Cardiac septum (tissue), 1 donor: ENCODE measurements around the gene CD74. TPM values are rescaled to one million over a fixed set of nuclear protein-coding genes. Genes with fewer than 3 reads are reported as not detected.

Experiments used
- DNase-seq: peaks from one replicate; pipeline ENCODE4 v3.0.0-alpha.2; 2020; ENCODE audit warnings: low spot score
- intact Hi-C: fragments of 100-400 bp; cut with DNase I; formaldehyde crosslinking; loops from one replicate; pipeline ENCODE4 v1.14.0; 2022
- total RNA-seq: library from RNA; stranded (reverse); fragmentation: NEBNext Ultra II Directional; extraction: Animal tissue kit (Norgen Biotek cat#: 25700); gene quantifications from one replicate; pipeline ENCODE4 v1.2.1, GENCODE V29; 2021
- donor health status: DM: no; HTN: no; CAD: no.

Gene CD74
- total RNA-seq, 1 donor from 2014 or later: 239 TPM

DNA sequence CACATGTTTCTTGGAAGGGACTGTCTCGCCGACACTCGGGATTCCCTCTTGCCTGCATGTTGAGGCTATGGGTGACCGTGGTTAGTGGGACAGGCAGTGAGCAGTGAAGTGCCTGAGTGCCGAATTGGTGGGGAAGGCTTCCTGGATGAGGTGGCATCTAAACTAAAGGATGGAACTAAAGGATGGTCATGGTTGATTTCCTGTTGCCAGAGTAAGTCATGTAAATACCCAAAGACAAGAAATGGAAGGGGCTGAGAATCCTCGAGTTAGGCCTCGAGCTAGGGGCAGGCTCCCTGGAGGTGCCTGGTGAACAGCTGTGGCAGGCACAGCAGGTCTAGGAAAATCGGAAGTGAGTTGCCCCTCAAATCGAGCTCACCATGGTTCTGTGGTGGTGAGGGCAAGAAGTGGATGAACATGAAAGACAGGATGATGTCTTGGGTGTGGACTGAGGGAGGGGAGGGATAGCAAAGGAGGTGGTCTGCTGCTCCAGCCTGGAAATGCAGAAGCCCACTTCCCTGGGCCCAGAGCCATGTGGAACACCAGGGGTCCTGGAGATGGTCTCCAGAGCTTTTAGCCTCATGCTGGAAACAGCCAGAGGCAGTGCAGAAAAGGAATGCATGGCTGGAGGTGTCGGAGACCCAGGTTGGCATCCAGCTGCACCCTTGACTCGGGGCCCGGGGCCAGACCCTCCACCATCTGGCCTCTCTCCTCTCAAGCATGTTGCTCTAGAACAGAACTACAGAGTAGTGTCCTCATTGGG is 12.2 kb downstream of the CD74 start:
- no peak for DNase-seq
- intact Hi-C loops: no loop called here

DNA sequence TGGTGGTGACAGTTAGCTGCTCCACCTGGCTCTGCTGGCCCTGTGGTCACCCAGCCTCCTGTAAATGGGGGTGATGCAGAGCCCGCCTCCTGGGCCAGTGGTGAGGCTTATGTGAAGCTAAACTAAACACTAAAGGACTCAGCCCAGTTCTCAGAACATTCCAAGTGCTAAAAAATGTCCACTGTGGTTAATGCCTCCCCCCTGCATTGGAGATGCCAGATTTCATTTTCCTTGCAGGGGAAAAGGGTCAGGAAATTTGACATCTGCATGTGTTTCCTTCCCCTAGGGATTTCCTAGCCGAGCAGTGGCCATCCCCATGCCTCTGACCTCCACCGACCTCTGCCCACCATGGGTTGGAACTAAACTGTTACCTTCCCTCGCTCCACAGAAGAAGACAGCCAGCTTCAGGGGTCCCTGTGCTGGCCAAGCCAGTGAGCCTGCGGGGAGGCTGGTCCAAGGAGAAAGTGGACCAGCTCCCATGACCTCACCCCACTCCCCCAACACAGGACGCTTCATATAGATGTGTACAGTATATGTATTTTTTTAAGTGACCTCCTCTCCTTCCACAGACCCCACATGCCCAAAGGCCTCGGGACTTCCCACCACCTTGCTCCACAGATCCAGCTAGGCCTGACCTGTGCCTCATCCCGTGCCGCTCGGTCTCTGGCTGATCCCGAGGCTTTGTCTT is 13.0 kb downstream of the CD74 start:
- no peak for DNase-seq
- intact Hi-C loops: no loop called here

DNA sequence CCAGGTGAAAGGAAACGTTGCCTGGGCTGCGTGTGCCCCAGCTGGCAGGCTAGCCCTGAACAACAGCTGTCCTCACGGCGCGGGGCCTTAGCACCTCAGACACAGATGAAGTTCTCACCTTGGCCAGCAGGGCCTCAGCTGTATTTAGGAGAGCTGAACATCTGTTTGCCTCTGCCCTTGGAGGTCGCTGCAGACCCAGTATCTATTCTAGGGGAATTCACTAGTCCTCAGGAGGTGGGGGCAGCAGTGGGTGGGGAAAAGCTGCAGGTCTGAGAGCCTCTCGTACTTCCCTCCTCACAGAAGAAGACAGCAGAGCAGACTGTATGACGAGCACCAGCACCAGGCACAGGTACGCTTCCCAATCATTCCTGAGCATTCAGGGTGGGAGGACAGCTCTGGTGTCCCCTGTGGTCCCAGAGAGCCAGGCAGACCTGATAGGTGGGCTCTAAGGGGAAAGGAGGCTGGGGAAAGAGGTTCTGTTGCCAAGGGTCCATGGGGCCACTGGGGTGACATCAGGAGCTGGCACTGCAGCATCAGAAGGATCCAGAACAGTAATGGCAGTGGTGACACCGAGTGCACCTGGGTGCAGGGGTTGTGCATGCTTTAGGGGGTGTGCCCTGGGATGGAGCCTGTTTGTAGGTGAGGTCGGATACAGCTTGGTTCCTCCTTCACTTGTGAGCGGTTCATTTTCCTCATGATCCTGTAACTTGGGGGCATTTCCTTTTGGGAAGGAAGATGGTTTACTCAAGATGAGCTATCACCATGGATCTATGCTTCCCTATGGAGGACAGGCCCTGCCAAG is 13.8 kb downstream of the CD74 start:
- no peak for DNase-seq
- intact Hi-C loops: no loop called here

DNA sequence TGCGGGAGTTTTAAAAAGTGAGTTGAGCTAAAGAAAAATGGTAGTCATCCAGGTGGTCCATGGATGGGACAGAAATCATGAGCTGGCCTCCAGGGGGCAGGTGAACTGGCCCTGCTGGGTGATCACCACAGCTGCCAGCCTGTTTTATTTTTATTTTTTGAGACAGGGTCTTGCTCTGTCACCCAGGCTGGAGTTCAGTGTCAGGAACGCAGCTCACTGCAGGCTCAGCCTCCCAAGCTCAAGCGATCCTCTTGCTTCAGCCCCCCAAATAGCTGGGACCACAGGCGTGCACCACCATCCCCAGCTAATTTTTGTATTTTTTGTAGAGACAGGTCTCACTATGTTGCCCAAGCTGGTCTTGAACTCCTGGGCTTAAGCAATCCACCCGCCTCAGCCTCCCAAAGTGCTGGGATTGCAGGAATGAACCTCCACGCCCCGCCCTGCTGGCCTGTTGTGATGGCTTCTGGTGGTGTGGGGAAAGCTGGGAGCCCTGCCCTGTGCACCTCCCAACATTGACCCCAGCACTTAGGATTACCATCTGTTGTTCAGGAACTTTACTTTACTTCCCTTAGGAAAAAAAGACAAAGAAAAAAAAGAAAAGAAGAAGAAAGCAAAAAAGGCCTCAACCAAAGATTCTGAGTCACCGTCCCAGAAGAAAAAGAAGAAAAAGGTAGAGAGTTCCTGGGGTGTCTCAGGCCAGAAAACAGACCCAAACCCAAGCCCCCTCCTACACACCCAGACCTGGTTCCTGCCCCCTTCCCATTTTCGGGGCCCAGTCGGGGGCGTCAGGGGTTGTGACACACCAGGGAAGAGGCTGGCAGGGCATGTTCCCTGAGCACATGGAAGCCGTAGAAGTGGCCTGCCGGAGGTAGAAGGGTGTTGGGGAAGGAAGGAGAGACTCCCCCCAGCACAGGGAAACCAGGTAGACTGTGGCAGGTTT is 14.7 kb downstream of the CD74 start:
- intact Hi-C loops: no loop called here

DNA sequence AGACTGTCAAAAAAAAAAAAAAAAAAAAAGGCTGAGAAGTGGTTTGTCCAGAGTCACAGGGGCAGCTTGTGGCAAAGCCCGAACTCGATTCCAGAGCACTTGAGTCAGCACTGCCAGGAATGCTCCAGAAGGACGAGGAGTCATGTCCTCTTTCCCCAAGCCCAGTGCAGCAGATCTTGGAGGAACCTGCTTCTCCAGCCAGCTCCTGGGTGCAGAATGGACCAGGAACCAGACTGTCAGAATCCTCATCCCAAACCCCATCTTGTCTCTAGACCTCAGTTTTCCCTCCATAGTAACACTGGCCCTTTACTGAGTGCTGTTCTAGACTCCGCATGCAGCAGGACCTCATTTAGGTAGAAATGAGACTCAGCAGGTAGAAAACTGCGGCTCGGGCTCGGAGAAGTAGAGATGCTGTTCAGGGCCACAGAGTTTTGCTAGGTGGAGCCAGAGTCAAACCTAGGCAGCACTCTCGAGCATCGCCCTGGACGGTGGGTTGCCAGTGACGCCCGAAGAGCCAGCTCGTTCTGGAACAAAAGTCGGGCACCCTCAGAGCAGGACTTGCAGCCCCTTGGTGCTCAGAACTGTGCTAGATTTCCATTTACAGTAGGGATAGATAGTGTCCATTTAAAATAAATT is 15.4 kb downstream of the CD74 start:
- DNase-seq: no peak

More for the DNA sequence above, 14.7 kb downstream of the CD74 start:
- DNase-seq: no peak

DNA sequence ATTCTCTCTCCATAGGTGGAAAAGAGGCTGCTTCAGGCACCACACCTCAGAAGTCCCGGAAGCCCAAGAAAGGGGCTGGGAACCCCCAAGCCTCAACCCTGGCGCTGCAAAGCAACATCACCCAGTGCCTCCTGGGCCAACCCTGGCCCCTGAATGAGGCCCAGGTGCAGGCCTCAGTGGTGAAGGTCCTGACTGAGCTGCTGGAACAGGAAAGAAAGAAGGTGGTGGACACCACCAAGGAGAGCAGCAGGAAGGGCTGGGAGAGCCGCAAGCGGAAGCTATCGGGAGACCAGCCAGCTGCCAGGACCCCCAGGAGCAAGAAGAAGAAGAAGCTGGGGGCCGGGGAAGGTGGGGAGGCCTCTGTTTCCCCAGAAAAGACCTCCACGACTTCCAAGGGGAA is 16.4 kb downstream of the CD74 start:
- no peak for DNase-seq
- intact Hi-C loops: no loop called here

More for the DNA sequence above, 15.4 kb downstream of the CD74 start:
- intact Hi-C loops: no loop called here

DNA sequence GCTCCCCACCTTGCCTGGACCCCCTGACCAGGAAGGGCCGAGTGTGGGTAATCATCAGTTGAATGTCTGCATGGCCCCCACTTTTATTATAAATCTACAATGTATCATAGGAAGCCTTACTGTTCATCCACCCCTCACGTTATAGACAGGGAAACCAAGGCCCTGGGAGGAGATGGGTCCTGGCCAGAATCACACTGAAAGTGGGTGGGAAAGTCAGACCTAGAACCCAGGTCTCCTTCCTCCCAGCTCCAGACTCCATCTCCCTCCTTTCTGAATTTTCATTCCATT is 17.1 kb downstream of the CD74 start:
- no peak for DNase-seq
- intact Hi-C loops: no loop called here

DNA sequence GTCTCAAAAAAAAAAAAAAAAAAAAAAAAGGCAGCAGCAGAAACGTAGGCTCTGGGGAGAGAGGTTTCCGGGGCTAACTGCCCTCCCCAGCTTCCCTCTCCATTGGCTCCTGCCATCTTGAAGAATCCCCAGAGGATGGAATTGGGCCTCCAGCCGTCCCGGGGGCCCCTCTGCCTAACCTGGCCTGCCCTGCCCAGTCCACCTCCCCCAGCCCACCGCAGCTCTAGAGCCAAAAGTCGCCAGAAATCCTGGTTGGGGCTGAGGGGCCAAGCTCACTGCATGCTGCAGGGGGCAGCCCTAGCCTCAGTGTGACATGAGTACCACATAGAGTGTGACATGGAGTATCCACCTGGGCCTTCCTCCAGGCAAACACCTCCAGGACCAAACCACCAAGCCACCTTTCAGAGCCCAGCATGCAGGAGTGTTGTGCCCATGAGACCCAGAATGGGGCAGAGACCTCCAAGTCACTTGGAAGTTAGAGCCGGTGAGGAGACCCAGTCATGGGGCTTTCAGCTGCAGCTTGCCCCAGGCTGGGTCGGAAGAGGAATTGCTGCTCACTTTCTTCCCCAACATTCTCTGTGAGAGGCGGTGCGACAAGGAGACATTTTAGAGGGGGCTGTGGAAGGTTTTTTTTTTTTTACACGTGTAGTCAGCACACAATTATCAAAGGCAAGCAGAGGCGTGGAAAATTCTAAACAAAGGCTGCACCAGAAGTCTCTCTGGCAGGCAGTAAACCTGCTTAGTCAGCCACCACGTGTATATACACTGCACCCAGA is 17.6 kb downstream of the CD74 start:
- intact Hi-C loops: no loop called here
- no peak for DNase-seq

DNA sequence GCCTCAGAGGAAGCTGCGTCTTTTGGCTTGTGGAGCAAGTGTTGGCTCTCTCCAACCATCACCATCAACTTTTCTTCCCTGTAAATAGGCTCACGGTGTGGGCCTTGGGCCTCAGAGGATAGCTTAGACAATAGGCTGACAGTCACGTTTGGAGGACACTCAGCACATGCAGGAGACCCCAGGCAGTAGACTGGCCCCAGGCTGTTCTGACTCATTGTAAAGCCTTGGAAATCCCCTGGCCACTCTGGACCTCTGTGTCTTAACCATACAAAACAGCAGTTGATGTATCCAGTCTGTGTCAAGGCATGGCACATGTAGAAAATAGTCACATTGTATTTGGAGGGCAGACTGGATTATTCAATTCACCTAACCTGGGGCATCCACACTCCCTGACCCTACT is 18.6 kb downstream of the CD74 start:
- DNase-seq: no peak
- intact Hi-C loops: no loop called here

DNA sequence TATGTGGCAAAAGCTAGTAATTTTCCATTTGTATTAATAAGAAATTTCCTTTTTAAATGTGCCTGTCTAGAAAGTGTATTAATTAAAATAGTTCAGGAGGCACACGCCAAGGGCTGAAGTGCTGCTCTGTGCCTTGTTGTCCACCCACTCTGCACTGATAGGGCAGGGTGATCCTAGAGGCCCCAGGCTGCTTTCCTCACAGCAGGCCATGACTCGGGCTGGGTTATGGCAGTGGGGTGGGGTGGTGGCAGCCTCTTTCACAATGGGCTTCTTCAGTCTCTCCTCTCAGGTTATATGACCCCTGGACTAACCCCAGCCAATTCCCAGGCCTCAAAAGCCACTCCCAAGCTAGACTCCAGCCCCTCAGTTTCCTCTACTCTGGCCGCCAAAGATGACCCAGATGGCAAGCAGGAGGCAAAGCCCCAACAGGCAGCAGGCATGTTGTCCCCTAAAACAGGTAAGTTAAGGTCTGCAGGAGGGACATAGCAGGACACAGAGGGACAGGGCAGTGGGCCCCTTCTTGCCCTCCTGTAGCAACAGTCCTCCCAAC is 19.5 kb downstream of the CD74 start:
- intact Hi-C loops: no loop called here

DNA sequence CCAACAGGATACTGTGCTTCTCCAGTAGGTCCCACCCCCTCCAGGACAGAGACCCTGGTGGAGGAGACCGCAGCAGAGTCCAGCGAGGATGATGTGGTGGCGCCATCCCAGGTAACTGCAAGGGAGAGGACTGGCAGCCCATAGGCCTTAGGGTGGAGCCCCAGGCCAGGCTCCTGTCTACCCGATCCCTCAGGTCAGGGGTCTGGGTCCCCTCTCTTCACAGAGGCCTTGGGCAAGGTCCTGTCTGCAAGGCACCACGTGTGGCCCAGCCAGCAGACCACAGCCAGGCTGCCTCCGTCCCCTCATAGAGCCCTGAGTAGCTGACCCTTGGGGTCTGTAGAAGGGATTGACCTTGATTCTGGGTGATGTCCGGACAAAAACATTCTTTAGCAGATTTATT is 20.0 kb downstream of the CD74 start:
- DNase-seq: no peak
- intact Hi-C loops: no loop called here

More for the DNA sequence above, 19.5 kb downstream of the CD74 start:
- DNase-seq: no peak

DNA sequence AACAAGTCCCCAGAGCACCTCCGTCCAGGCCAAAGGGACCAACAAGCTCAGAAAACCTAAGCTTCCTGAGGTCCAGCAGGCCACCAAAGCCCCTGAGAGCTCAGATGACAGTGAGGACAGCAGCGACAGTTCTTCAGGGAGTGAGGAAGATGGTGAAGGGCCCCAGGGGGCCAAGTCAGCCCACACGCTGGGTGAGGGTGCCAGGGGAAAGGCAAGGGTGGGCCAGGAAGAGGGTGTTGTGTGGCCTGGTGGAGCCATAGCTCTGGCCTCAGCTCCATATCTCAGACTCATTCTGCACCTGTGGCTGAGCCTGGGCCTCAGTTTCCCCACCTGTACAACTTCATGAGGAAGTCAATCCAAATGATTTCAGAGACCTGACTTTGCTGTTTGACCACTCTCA is 20.7 kb downstream of the CD74 start:
- intact Hi-C loops: no loop called here

DNA sequence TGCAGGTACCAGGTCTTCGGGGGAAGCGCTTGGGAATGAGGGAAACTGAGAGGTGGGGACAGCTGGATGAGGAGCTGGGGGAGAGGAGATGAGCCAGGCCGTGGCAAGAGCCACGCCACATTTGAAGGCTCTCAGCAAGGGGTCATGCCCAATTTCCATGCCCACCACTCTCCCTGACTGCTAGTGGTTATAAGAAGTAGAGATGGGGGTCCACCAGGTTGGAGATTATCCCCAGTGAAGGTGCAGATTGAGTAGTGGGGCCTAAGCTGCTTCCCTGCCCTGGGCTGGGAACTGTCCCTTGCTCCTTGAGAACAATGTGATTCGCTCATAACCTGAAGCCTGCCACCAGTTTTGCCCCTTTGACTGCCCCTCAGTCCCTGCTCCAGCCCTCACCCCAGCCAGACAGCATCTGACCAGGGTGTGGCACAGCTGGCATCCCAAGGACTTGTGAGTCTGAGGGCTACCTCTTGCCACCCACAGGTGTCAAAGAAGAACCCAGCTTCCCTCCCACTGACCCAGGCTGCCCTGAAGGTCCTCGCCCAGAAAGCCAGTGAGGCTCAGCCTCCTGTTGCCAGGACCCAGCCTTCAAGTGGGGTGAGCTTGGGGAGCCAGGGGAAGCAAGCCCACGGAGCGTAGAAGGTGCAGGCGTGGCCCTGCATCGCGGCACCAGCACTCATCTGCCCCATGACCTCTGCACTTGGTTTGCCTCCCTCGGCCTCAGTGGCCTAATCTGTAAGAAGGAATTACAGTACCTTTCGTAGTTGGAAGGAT is 21.5 kb downstream of the CD74 start:
- intact Hi-C loops: no loop called here
- no peak for DNase-seq

More for the DNA sequence above, 20.7 kb downstream of the CD74 start:
- no peak for DNase-seq

DNA sequence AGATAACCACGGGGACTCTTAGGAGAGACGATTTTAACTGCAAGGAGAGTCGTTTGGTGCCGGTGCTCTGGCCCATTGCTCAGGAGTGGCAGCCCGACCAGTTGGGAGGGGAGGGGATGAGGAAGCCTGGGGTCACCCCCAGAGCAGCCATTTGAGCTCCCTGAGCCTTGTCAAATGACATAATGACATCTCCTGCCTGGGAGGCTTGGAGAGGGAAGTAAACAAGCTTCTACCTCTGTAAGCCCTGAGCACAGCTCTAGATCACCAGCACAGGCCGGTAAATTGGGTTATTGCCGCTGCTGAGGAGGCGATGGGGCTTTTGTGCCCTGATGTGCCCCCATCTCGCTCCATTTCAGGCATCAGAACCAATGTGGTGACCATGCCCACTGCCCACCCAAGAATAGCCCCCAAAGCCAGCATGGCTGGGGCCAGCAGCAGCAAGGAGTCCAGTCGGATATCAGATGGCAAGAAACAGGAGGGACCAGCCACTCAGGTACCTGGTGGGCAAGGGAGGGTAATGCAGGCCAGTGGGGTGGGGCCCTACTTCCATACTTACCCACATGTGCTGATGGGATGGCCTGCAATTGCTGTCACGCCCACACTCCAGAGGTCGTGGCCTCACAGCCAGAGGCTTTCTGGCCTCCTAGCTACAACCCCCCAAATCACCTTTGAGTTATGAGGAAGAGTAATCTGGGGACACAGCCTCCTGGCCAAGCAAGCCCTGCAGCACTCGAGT is 23.0 kb downstream of the CD74 start:
- DNase-seq: no peak
- intact Hi-C loops: no loop called here

DNA sequence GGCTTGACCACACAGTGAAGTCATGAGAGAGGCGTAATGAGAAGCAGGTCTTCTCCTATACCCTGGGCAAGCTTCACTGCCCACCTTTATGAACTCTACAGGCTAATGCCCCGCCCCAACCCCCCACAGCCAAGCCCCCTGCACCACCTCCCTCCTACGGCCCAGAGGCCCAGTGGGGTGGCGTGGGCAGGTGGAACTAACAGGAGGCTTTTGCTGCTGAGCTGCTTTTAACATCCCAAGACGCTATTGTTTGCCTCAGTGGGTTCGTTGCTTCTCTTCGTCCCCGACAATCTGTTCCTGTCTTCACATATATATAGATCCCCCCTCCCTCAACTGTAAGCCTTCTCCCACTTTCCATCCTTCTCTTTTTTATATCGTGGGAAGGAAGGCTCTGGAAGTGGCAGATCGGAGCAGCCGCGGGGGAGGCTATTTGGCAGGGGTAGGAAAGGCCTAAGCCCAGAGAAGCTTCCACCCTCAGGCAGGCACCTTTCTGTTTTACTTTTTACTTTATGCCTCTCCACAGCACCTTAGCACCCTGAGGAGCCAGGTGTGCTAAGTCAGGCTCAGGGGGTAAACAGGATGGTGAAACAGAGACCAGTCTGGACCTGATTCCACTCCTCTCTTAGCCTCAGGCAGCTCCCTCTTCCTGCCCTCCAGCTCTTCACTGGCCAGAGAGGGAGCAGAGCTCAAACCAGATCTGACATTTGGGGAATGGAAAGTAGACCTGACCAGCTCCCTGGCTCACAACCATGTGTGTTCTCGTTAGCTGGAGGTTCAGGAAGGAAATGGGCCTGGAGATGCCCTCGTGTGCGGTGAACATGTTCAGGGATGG is 26.5 kb downstream of the CD74 start:
- DNase-seq: no peak
- intact Hi-C loops: no loop called here

DNA sequence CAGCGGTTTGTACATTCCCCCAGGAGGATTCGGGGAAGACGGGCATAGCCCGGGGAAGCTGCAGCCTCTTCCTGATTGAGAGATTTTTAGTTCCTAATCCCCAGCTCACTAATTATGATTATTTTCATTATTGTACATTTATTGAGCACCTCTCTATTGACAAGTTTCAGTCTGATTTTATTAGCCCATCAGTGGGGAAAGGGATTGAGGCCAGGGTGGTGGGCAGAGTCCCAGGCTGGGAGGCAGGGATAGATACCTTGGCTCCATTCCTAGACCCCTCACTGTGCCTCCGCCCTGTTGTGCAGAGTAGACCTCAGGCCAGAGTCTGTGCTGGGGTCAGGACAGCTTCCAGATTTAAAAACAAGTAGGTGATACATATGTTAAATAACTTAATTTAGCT is 28.0 kb downstream of the CD74 start:
- intact Hi-C loops: no loop called here

More for the DNA sequence above, 28.0 kb downstream of the CD74 start:
- DNase-seq: no peak
